T-helper 1 cell treated with Interleukin-12 subunit alpha and Interleukin-12 subunit beta and Interleukin-4 antibody, amounts not matched to agents 30 ng/mL and 1 ng/mL, for 36 hours (primary cell): ENCODE measurements around the gene AKR1C2. TPM values are rescaled to one million over a fixed set of nuclear protein-coding genes. Genes with fewer than 3 reads are reported as not detected.
"Not testable (repeated sequence)": the region's sequence is repeated elsewhere in the genome, so short reads cannot be mapped to it uniquely, and the experiment has no call there.

ENCODE experiments used
- intact Hi-C: fragments of 100-400 bp; cut with micrococcal nuclease; formaldehyde crosslinking; loops from one replicate; pipeline ENCODE4 v1.15.1; 2024
- total RNA-seq: library from RNA; stranded (reverse); gene quantifications from 2 replicates; pipeline ENCODE4 v1.2.3, GENCODE V29; 2022

Gene AKR1C2
- total RNA-seq, 1 donor from 2014 or later: not detected

- intact Hi-C loops: no loop called here
These were observed 13.4 kb downstream of the AKR1C2 start for GRCh38 chr10:4990217-4990616.

- intact Hi-C loops: not testable (repeated sequence)
These were observed 15.5 kb downstream of the AKR1C2 start for GRCh38 chr10:4988000-4988641.

GRCh38 chr10:4984971-4985594 is 18.6 kb downstream of the AKR1C2 start:
- intact Hi-C loops: no loop called here

- intact Hi-C loops: no loop called here
These were observed 19.4 kb downstream of the AKR1C2 start for GRCh38 chr10:4984223-4984622.

GRCh38 chr10:4983615-4984216 is 19.9 kb downstream of the AKR1C2 start:
- intact Hi-C loops: no loop called here

GRCh38 chr10:4982764-4983226 is 20.9 kb downstream of the AKR1C2 start:
- intact Hi-C loops: loop anchor here (1.0 kb wide), 2 partner anchors 133 to 167 kb away; no protein-coding TSS in a partner anchor

- intact Hi-C loops: loop anchor here (1.0 kb wide), 2 partner anchors 133 to 167 kb away; no protein-coding TSS in a partner anchor
These were observed 21.8 kb downstream of the AKR1C2 start for GRCh38 chr10:4981722-4982471.

GRCh38 chr10:4980793-4981192 is 22.9 kb downstream of the AKR1C2 start:
- intact Hi-C loops: no loop called here

- intact Hi-C loops: no loop called here
These were observed 24.8 kb downstream of the AKR1C2 start for GRCh38 chr10:4978870-4979269.

GRCh38 chr10:4977025-4977424 is 26.6 kb downstream of the AKR1C2 start:
- intact Hi-C loops: no loop called here

- intact Hi-C loops: not testable (repeated sequence)
These were observed 29.3 kb downstream of the AKR1C2 start for GRCh38 chr10:4974400-4974799.

GRCh38 chr10:4973294-4973693 is 30.4 kb downstream of the AKR1C2 start:
- intact Hi-C loops: not testable (repeated sequence)

GRCh38 chr10:4972369-4973142 is 31.1 kb downstream of the AKR1C2 start:
- intact Hi-C loops: not testable (repeated sequence)

GRCh38 chr10:4970362-4970761 is 33.3 kb downstream of the AKR1C2 start:
- intact Hi-C loops: not testable (repeated sequence)

GRCh38 chr10:4969289-4969688 is 34.4 kb downstream of the AKR1C2 start:
- intact Hi-C loops: not testable (repeated sequence)

- intact Hi-C loops: not testable (repeated sequence)
These were observed 36.5 kb downstream of the AKR1C2 start for GRCh38 chr10:4967189-4967588.

GRCh38 chr10:4965763-4966162 is 37.9 kb downstream of the AKR1C2 start:
- intact Hi-C loops: not testable (repeated sequence)

GRCh38 chr10:4963815-4964154 is 39.9 kb downstream of the AKR1C2 start:
- intact Hi-C loops: not testable (repeated sequence)

- intact Hi-C loops: not testable (repeated sequence)
These were observed 40.5 kb downstream of the AKR1C2 start, which contains the start of gene AKR1C1 for GRCh38 chr10:4962876-4963814. AKR1C1 (plus strand) TSS chr10:4963415; CDS start chr10:4963445, 30 bp downstream.

GRCh38 chr10:4962308-4962707 is 41.3 kb downstream of the AKR1C2 start:
- intact Hi-C loops: not testable (repeated sequence)
